ENCODE data around the gene D2HGDH. TPM values are rescaled to one million over a fixed set of nuclear protein-coding genes. Genes with fewer than 3 reads are reported as not detected.
A peak's percentile ranks its signal among the peaks of the same experiment; 100 is the strongest.

Gene D2HGDH
- total RNA-seq, 2 donors from 2014 or later: 38.7 to 55.3 TPM

GRCh38 chr2:241772063-241772499, 37.7 kb downstream of the D2HGDH start:
- 23% methylated on average over 9 of the region's 9 CpGs for WGBS
- no peaks in the 10 kb centered on the region for H3K9me3 ChIP-seq
- H3K4me3 ChIP-seq: no peak overlapping the region
- no peaks in the 10 kb centered on the region for H3K36me3 ChIP-seq
- H3K27me3 ChIP-seq (replicated peaks; ENCODE audit: insufficient read depth): no peaks in the 10 kb centered on the region
- intact Hi-C loops (cut with DNase I): no loop called here
- DNase-seq (ENCODE audit: low spot score): no peak
- peak overlapping the region in 1 of 2 donors; percentile 14 for H3K27ac ChIP-seq
- H3K4me1 ChIP-seq (replicated peaks): peaks cover 3% of the 10 kb centered on the region
- TF ChIP-seq POLR2AphosphoS5 (IDR thresholded peaks at IDR 0.05) (no peak), POLR2A (IDR thresholded peaks at IDR 0.05) (no peak)
- TF ChIP-seq, protein P1, sequence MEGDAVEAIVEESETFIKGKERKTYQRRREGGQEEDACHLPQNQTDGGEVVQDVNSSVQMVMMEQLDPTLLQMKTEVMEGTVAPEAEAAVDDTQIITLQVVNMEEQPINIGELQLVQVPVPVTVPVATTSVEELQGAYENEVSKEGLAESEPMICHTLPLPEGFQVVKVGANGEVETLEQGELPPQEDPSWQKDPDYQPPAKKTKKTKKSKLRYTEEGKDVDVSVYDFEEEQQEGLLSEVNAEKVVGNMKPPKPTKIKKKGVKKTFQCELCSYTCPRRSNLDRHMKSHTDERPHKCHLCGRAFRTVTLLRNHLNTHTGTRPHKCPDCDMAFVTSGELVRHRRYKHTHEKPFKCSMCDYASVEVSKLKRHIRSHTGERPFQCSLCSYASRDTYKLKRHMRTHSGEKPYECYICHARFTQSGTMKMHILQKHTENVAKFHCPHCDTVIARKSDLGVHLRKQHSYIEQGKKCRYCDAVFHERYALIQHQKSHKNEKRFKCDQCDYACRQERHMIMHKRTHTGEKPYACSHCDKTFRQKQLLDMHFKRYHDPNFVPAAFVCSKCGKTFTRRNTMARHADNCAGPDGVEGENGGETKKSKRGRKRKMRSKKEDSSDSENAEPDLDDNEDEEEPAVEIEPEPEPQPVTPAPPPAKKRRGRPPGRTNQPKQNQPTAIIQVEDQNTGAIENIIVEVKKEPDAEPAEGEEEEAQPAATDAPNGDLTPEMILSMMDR (IDR thresholded peaks at IDR 0.05): no peak

GRCh38 chr2:241773511-241774418, 39.3 kb downstream of the D2HGDH start:
- Histone ChIP-seq H3K27me3 (replicated peaks; ENCODE audit: insufficient read depth) (no peaks in the 10 kb centered on the region), H3K4me1 (replicated peaks) (peaks cover 3% of the 10 kb centered on the region), H3K27ac (no peak overlapping the region), H3K9me3 (no peaks in the 10 kb centered on the region), H3K36me3 (no peaks in the 10 kb centered on the region), H3K4me3 (no peak overlapping the region)
- TF ChIP-seq, protein P1 (IDR thresholded peaks at IDR 0.05): no peak
- TF ChIP-seq POLR2AphosphoS5 (IDR thresholded peaks at IDR 0.05) (no peak), POLR2A (IDR thresholded peaks at IDR 0.05) (no peak)
- no peak for DNase-seq (ENCODE audit: low spot score)
- WGBS: 61% methylated on average over 22 of the region's 29 CpGs
- intact Hi-C loops (cut with DNase I): no loop called here

- Histone ChIP-seq H3K27ac (no peak overlapping the region), H3K9me3 (no peaks in the 10 kb centered on the region), H3K4me3 (no peak overlapping the region), H3K27me3 (replicated peaks; ENCODE audit: insufficient read depth) (no peaks in the 10 kb centered on the region), H3K36me3 (no peaks in the 10 kb centered on the region), H3K4me1 (replicated peaks) (peaks cover 3% of the 10 kb centered on the region)
- no peak for DNase-seq (ENCODE audit: low spot score)
- 77% methylated on average over 32 of the region's 40 CpGs for WGBS
- TF ChIP-seq, protein P1 (IDR thresholded peaks at IDR 0.05): no peak
- TF ChIP-seq POLR2A (IDR thresholded peaks at IDR 0.05): no peak
- no peak for TF ChIP-seq POLR2AphosphoS5 (IDR thresholded peaks at IDR 0.05)
- intact Hi-C loops (cut with DNase I): no loop called here
These were observed 40.2 kb downstream of the D2HGDH start for GRCh38 chr2:241774419-241775222.

- WGBS: 74% methylated on average over 30 of the region's 34 CpGs
- no peaks in the 10 kb centered on the region for H3K27me3 ChIP-seq (replicated peaks; ENCODE audit: insufficient read depth)
These were observed 41.1 kb downstream of the D2HGDH start for GRCh38 chr2:241775223-241776177.

More at GRCh38 chr2:241775223-241776177, 41.1 kb downstream of the D2HGDH start:
- intact Hi-C loops (cut with DNase I): no loop called here
- no peaks in the 10 kb centered on the region for H3K9me3 ChIP-seq
- no peak for DNase-seq (ENCODE audit: low spot score)
- no peak for TF ChIP-seq POLR2AphosphoS5 (IDR thresholded peaks at IDR 0.05)
- no peak for TF ChIP-seq POLR2A (IDR thresholded peaks at IDR 0.05)
- TF ChIP-seq, protein P1 (IDR thresholded peaks at IDR 0.05): no peak
- peaks cover 3% of the 10 kb centered on the region for H3K4me1 ChIP-seq (replicated peaks)
- no peaks in the 10 kb centered on the region for H3K36me3 ChIP-seq
- H3K4me3 ChIP-seq: no peak overlapping the region
- no peak overlapping the region for H3K27ac ChIP-seq

Data from prostate gland (tissue), 2 donors.